Body of pancreas (tissue), 4 donors: Measurements from ENCODE around the gene MPV17L2.

ENCODE experiments used
- CTCF ChIP-seq, 7 experiments: fragments of 450-650 bp in 4 of 7; fragments of 200-600 bp in 3 of 7; sonication (generic) in 3 of 7; IDR thresholded peaks; one replicate each; pipeline ENCODE4 v1.5.1; 2016 to 2019; ENCODE audit warnings: antibody characterized with exemption in 7 of 7
- POLR2A ChIP-seq, 3 donors: fragments of 450-650 bp; IDR thresholded peaks; one replicate each; pipeline ENCODE4 v1.6.1; 2016; ENCODE audit warnings: antibody characterized with exemption in 3 of 3, mild to moderate bottlenecking in 2 of 3

- no peak for TF ChIP-seq CTCF (IDR thresholded peaks at IDR 0.05)
- no peak for TF ChIP-seq POLR2A (IDR thresholded peaks at IDR 0.05)
Measured at GRCh38 chr19:18196511-18196845, 3.5 kb downstream of the MPV17L2 start.
